Activated naive CD4-positive, alpha-beta T cell treated with anti-CD3 and anti-CD28 coated beads for 36 hours (primary cell): Measurements from ENCODE around the gene PHACTR3. TPM values are rescaled to one million over a fixed set of nuclear protein-coding genes. Genes with fewer than 3 reads are reported as not detected.

Experiments
- CTCF ChIA-PET: fragments of 350-600 bp; sonication (Branson Sonifier 250); formaldehyde crosslinking; loops from one replicate; lab custom pipeline; 2021; ENCODE audit warnings: antibody characterized with exemption; lab: Charles Lee
- DNase-seq: peaks from one replicate; pipeline ENCODE4 v3.0.0-alpha.2; 2020
- H3K27ac Mint-ChIP-seq: one replicate; pipeline ENCODE4 v1.8.0; 2021; ENCODE audit warnings: mild to moderate bottlenecking, mixed read lengths
- H3K27me3 Mint-ChIP-seq: one replicate; pipeline ENCODE4 v1.8.0; 2021; ENCODE audit warnings: low read depth, mixed read lengths
- H3K36me3 Mint-ChIP-seq: one replicate; pipeline ENCODE4 v1.8.0; 2021; ENCODE audit warnings: low read depth, mixed read lengths
- H3K4me1 Mint-ChIP-seq: one replicate; pipeline ENCODE4 v1.8.0; 2021; ENCODE audit warnings: low read depth, mixed read lengths
- H3K4me3 Mint-ChIP-seq: one replicate; pipeline ENCODE4 v1.8.0; 2021; ENCODE audit warnings: mild to moderate bottlenecking, moderate library complexity, mixed read lengths
- H3K9me3 Mint-ChIP-seq: one replicate; pipeline ENCODE4 v1.8.0; 2021; ENCODE audit warnings: mixed read lengths
- intact Hi-C: fragments of 100-400 bp; cut with micrococcal nuclease; formaldehyde crosslinking; loops from one replicate; pipeline ENCODE4 v1.15.1; 2023
- total RNA-seq, 2 experiments: library from RNA; stranded (reverse); gene quantifications; one replicate each; pipeline ENCODE4 v1.2.3, GENCODE V29; 2021

The PHACTR3 gene
- total RNA-seq, 2 experiments from 2014 or later = not detected

DNA sequence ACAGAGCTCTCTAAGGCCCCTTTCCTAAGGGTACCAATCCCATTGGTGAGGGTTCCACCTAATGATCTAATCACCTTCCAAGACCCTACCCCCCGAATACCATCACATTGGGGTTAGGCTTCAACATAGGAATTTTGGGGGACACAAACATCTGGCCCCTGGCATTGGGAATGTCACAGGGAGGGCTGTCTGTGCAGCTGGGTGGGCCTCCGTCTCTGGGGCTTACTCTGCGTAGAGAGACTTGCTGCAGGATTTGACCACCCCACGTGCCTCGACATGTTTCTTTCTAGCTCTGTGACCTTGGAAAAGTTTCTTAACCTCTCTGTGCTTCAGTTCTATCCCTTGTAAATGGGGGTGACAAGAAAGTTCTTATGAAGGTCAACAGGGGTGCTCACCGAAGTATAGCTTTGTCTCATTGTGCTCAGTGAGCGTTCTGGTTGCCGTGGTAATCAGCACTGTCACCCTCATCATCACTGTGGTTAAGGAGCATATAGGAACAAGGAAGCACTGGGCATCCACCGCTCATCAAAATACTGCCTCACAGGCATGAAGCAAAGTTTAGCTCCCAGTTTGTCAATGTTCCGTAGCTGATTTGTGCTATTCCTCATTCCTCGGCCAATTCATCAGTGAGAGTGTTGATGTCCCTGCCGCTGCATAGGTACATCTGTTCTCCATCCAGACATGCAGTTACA is 176.3 kb downstream of the PHACTR3 start:
- CTCF ChIA-PET = interaction anchor here (0.6 kb wide), 1 partner anchor 100 kb away, joined by 4 read pairs; no protein-coding TSS in a partner anchor

DNA sequence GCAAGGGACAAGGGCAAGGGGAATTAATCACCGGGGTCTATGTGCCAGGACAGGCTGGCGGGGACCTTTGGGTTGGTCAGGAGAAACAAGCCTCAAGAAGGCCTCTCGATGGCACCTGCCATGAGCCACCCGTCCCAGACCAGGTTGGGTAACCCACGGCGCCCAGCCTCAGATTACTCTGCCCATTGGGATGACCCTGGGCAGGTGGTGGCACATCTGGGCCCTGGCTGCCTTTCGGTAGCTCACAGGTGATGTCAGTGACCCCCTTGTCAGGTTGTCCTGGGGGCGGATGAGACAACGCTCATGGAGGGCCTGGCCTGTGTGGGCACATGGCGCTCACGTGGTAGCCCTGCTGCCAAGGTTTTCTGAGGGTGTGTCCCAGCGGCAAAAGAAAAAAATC is 176.9 kb downstream of the PHACTR3 start:
- intact Hi-C loops = loop anchor here (10.0 kb wide), 1 partner anchor 154 kb away; the partner anchor contains the start of gene SYCP2
- CTCF ChIA-PET = interaction anchor here (0.9 kb wide), 1 partner anchor 68 kb away, joined by 3 read pairs; no protein-coding TSS in a partner anchor
- H3K4me1 Mint-ChIP-seq = no peaks in the 10 kb centered on the region
- no peak overlapping the region for H3K4me3 Mint-ChIP-seq
- no peaks in the 10 kb centered on the region for H3K9me3 Mint-ChIP-seq
- no peaks in the 10 kb centered on the region for H3K36me3 Mint-ChIP-seq
- no peak overlapping the region for H3K27ac Mint-ChIP-seq
- H3K27me3 Mint-ChIP-seq = no peaks in the 10 kb centered on the region
- no peak for DNase-seq

More for the DNA sequence above, 176.3 kb downstream of the PHACTR3 start:
- Mint-ChIP-seq H3K4me1 (no peaks in the 10 kb centered on the region), H3K27me3 (no peaks in the 10 kb centered on the region), H3K4me3 (no peak overlapping the region), H3K9me3 (no peaks in the 10 kb centered on the region), H3K27ac (no peak overlapping the region), H3K36me3 (no peaks in the 10 kb centered on the region)
- DNase-seq = no peak
- intact Hi-C loops = loop anchor here (10.0 kb wide), 1 partner anchor 154 kb away; the partner anchor contains the start of gene SYCP2

DNA sequence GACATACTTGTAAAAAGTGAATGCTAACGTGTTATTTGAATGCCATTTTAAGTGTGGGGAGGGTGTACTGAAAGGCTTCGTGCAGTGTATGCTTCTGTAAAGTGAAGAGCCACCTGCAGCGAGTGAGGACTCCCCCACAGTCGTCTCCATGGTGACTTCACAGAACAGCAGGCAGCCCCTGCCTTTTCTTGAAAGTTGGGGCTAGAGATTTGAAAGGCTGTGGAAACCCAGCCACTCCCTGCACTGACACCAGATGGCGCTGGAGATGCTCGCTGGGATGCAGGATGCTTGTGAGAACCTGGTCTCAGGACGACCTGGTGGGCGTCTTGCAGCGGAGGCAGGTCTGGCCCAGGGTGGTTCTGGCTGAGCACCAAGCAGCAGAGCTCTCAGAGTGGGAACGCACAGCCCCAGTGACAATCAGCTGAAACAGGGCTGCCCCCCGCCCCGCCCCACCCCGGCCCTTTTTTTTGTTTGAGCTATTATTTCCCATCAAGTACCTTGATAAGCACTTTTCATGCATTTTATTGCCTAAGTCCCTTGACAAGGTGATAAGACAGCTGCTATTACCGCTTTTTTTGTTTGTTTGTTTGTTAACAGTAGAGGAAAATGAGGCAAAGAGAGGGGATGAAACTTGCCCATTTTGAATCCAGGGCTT is 178.8 kb downstream of the PHACTR3 start:
- Mint-ChIP-seq H3K4me1 (no peaks in the 10 kb centered on the region), H3K27ac (no peak overlapping the region), H3K27me3 (no peaks in the 10 kb centered on the region), H3K9me3 (no peaks in the 10 kb centered on the region), H3K36me3 (no peaks in the 10 kb centered on the region), H3K4me3 (no peak overlapping the region)
- intact Hi-C loops = loop anchor here (1.0 to 10.0 kb wide), 3 partner anchors 67 to 172 kb away; partner anchors contain the start of gene SYCP2
- CTCF ChIA-PET = interaction anchor here (0.7 to 2.4 kb wide), 8 partner anchors 9 to 155 kb away, joined by 3 to 16 read pairs (median 4); no protein-coding TSS in a partner anchor
- DNase-seq = peak; percentile 71

DNA sequence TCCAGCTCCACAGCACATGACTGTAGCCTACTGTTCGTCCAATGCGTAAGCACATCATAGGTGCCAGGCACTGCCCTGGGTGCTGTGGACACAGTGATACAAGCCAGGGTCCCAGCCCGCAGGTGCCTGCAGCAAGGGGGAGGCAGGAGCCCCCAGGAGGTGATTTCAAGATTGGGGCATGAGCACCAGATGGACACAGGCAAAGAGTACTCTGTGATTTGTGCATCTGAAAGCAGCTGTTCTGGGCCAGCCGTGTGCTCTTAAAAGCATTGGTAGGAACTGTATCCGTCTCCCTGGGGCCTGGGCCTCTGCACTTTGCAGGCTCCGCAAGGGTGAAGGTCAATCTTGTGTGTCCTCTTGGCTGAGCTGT is 179.3 kb downstream of the PHACTR3 start:
- no peak overlapping the region for H3K4me3 Mint-ChIP-seq
- intact Hi-C loops = loop anchor here (1.0 to 10.0 kb wide), 3 partner anchors 67 to 172 kb away; partner anchors contain the start of gene SYCP2

DNA sequence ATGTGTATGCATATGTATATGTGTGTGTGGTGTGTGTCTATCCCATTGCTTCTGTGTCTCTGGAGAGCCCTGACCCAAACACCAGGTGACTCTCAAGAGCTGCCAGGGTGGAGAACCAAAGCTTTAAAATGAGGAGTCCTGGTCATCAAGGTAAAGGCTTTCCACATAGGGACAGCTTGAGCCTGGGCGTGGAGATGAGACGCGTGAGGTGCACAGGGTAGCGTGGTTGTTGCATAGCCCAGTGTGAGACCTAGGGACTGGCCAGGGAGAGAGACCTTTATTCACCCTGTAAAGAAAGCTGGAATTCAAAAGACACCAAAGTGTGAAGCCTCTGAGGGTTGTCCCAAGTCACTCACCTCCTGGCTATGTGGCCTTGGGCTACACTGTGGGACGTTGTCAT is 180.0 kb downstream of the PHACTR3 start:
- no peak overlapping the region for H3K27ac Mint-ChIP-seq
- no peaks in the 10 kb centered on the region for H3K36me3 Mint-ChIP-seq
- CTCF ChIA-PET = interaction anchor here (1.4 to 2.4 kb wide), 3 partner anchors 65 to 69 kb away, joined by 5 to 16 read pairs (median 6); no protein-coding TSS in a partner anchor
- no peak for DNase-seq
- H3K27me3 Mint-ChIP-seq = no peaks in the 10 kb centered on the region
- no peak overlapping the region for H3K4me3 Mint-ChIP-seq
- H3K9me3 Mint-ChIP-seq = no peaks in the 10 kb centered on the region
- intact Hi-C loops = loop anchor here (10.0 kb wide), 1 partner anchor 150 kb away; the partner anchor contains the start of gene SYCP2
- no peaks in the 10 kb centered on the region for H3K4me1 Mint-ChIP-seq

More for the DNA sequence above, 179.3 kb downstream of the PHACTR3 start:
- Mint-ChIP-seq H3K4me1 (no peaks in the 10 kb centered on the region), H3K36me3 (no peaks in the 10 kb centered on the region), H3K9me3 (no peaks in the 10 kb centered on the region), H3K27ac (no peak overlapping the region), H3K27me3 (no peaks in the 10 kb centered on the region)
- DNase-seq = no peak
- CTCF ChIA-PET = interaction anchor here (0.7 to 2.4 kb wide), 8 partner anchors 9 to 155 kb away, joined by 3 to 16 read pairs (median 4); no protein-coding TSS in a partner anchor

DNA sequence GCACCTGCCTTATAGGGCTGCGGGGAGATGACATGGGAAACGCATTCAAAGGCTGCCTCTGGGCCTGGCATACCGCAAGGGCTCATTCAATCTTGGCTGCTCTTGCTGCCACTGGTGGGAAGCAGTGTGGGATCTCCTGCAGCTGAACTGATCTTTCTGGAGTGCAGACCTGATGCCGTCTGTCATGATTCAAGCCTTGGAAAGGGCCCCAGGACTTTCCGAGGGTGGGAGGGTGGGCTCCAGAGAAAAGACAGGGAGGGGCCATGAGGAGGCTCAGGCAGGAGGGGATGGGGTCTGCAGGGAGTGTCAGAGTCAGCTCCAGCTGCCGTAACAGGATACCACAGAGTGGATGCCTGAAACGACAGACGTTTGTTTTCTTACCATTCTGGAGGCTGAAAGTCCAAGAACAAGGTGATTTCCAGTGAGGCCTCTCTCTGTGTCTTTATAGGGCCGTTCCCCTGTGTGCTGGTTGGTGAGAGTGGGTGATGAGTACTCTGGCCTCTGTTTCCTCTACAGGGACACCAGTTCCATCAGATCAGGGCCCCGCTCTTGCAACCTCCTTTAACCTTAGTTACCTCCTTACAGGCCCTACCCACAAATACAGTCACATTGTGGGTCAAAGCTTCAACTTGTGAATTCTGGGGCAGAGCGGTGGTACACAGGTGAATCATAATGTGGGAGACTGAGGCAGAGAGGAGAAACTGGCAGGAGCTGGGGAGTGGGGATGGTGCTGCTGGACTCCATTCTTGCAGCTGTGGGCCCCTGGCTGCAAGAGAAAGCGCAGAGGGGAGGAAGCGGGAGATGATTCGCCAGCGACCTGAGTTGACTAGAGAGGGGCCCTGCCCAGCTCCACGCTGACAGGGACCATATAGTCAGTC is 180.7 kb downstream of the PHACTR3 start:
- no peaks in the 10 kb centered on the region for H3K4me1 Mint-ChIP-seq
- H3K9me3 Mint-ChIP-seq = no peaks in the 10 kb centered on the region
- H3K36me3 Mint-ChIP-seq = no peaks in the 10 kb centered on the region
- H3K4me3 Mint-ChIP-seq = no peak overlapping the region
- peaks cover 2% of the 10 kb centered on the region for H3K27me3 Mint-ChIP-seq
- intact Hi-C loops = loop anchor here (10.0 kb wide), 1 partner anchor 150 kb away; the partner anchor contains the start of gene SYCP2
- H3K27ac Mint-ChIP-seq = no peak overlapping the region
- no peak for DNase-seq
- CTCF ChIA-PET = interaction anchor here (1.8 to 2.4 kb wide), 2 partner anchors 65 to 67 kb away, joined by 6 to 16 read pairs; no protein-coding TSS in a partner anchor

DNA sequence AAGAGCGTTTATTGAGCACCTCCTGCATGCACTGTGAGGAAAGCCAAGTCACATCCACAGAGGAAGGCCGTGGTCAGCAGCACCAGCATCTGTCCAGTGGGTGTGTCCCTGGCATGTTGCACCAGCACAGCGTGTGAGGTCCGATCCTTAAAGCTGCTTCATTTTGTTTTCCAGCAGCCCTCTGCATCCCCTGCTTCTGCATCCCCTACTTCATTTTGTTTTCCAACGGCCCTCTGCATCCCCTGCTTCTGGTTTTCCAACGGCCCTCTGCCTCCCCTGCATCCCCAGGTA is 181.3 kb downstream of the PHACTR3 start:
- Mint-ChIP-seq H3K36me3 (no peaks in the 10 kb centered on the region), H3K4me3 (no peak overlapping the region), H3K27ac (no peak overlapping the region), H3K4me1 (no peaks in the 10 kb centered on the region), H3K27me3 (peaks cover 2% of the 10 kb centered on the region), H3K9me3 (no peaks in the 10 kb centered on the region)
- DNase-seq = no peak
- CTCF ChIA-PET = no interaction called here
- intact Hi-C loops = loop anchor here (10.0 kb wide), 1 partner anchor 149 kb away; the partner anchor contains the start of gene SYCP2

DNA sequence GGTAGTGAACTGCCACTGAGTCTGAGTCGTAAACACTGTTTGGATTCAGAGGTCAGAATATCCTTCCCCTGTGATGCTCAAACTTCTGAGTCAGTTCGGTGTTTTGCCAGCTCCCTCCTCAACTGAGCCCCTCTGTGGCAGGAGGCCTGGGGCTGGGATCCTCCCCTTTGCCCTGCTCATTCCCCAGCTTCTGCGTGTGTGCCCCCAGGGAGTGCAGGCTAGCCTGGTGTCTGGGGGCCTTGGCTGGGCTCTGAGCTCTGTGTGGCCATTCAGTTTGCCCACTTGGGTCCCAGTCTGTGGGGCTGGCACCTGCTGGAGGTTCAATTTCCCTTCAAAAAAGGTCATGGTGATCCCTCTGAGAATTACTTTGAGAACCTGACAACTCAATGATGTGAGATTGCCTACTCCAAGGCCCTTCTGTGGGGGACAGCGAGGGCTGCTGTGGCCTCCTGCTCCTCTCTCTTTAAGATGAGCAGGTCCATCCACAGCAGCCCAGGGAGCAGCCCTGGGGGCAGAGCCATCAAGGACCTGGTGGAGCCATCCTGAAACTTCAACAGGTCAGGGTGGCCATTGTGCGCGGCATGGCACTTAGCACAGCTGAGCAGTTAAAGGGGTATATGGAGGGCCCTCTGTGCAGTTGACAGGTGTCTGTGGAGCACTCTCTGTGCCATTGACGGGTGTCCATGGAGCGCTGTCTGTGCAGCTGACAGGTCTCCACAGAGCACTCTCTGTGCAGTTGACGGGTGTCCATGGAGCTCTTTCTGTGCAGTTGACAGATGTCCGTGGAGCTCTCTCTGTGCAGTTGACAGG is 181.9 kb downstream of the PHACTR3 start:
- H3K36me3 Mint-ChIP-seq = no peaks in the 10 kb centered on the region
- H3K27me3 Mint-ChIP-seq = peaks cover 2% of the 10 kb centered on the region
- H3K4me3 Mint-ChIP-seq = no peak overlapping the region
- no peaks in the 10 kb centered on the region for H3K9me3 Mint-ChIP-seq
- no peak overlapping the region for H3K27ac Mint-ChIP-seq
- intact Hi-C loops = loop anchor here (10.0 kb wide), 1 partner anchor 149 kb away; the partner anchor contains the start of gene SYCP2
- no peak for DNase-seq
- CTCF ChIA-PET = no interaction called here
- H3K4me1 Mint-ChIP-seq = no peaks in the 10 kb centered on the region

DNA sequence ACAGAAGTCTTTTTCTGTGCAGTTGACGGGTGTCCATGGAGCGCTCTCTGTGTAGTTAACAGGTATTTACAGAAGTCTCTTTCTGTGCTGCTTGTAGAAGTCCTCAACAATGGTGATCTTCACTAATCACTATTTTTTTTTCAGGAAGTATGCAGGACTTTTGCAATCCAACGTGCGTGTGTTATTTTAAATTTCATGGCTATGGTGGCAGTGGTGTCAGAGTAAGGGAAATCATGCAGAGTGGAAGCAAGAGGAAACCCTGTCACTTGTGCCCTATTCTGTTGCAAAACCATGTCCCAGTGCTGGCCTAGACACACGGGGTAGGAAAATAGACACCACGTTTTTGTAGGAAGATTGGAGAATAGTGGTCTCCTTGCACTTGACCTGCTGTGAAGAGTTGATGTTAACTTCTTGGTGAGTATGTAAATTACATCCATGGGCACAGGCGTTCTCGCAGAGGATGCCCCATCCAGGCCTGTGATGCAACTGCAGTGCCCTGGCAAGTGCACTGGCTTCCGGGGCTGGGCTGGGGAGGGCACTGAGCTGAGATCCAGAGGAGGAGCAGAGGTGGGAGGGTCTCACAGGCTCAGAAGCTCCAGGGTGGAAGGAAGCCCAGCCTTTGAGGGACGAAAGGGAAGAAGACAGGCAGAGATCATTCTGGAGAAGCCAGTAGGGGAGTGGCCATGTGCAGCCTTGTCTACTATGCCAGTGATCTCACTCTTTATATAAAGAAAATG is 182.6 kb downstream of the PHACTR3 start:
- no peak for DNase-seq
- CTCF ChIA-PET = no interaction called here
- intact Hi-C loops = loop anchor here (10.0 kb wide), 1 partner anchor 148 kb away; the partner anchor contains the start of gene SYCP2
- Mint-ChIP-seq H3K4me1 (no peaks in the 10 kb centered on the region), H3K4me3 (no peak overlapping the region), H3K27me3 (peaks cover 4% of the 10 kb centered on the region), H3K9me3 (peaks cover 3% of the 10 kb centered on the region), H3K36me3 (no peaks in the 10 kb centered on the region), H3K27ac (no peak overlapping the region)

DNA sequence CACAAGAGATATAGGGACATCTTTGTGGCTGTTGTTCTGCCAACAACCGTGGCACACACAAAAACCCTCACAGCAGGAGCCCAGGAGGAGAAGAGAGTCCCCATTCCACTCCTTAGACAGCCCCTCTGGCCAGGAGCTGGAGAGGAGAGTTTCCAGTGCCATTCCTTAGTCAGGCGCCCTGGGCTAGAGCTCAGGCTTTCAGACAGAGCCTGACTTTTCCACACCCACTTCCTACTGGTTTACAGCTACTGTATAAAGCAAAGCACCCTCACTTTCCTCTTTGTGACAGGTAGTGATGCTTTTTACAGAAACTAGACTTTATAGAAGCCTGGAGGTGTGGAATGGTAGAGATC is 183.2 kb downstream of the PHACTR3 start:
- Mint-ChIP-seq H3K4me3 (no peak overlapping the region), H3K4me1 (no peaks in the 10 kb centered on the region), H3K27ac (no peak overlapping the region), H3K27me3 (peaks cover 7% of the 10 kb centered on the region), H3K36me3 (no peaks in the 10 kb centered on the region), H3K9me3 (peaks cover 7% of the 10 kb centered on the region)
- CTCF ChIA-PET = no interaction called here
- no peak for DNase-seq
- intact Hi-C loops = loop anchor here (10.0 kb wide), 1 partner anchor 147 kb away; the partner anchor contains the start of gene SYCP2
